Measurements from ENCODE around the gene CCL24.

The CCL24 gene

GRCh38 chr7:75817116-75817515, 3.5 kb upstream of the CCL24 start:
- peak; percentile 89 for DNase-seq (ENCODE audit: low read depth)
- no peak overlapping the region for H3K4me3 ChIP-seq (ENCODE audit: low read depth, low read length)
- TF ChIP-seq POLR2A (IDR thresholded peaks at IDR 0.05; ENCODE audit: extremely low read depth, insufficient read length) (no peak), MYC (IDR thresholded peaks at IDR 0.05; ENCODE audit: low read depth, low read length) (no peak)
- TF ChIP-seq, protein P1, sequence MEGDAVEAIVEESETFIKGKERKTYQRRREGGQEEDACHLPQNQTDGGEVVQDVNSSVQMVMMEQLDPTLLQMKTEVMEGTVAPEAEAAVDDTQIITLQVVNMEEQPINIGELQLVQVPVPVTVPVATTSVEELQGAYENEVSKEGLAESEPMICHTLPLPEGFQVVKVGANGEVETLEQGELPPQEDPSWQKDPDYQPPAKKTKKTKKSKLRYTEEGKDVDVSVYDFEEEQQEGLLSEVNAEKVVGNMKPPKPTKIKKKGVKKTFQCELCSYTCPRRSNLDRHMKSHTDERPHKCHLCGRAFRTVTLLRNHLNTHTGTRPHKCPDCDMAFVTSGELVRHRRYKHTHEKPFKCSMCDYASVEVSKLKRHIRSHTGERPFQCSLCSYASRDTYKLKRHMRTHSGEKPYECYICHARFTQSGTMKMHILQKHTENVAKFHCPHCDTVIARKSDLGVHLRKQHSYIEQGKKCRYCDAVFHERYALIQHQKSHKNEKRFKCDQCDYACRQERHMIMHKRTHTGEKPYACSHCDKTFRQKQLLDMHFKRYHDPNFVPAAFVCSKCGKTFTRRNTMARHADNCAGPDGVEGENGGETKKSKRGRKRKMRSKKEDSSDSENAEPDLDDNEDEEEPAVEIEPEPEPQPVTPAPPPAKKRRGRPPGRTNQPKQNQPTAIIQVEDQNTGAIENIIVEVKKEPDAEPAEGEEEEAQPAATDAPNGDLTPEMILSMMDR (IDR thresholded peaks at IDR 0.05; ENCODE audit: low read depth, low read length) = no peak
- TF ChIP-seq, protein P2, sequence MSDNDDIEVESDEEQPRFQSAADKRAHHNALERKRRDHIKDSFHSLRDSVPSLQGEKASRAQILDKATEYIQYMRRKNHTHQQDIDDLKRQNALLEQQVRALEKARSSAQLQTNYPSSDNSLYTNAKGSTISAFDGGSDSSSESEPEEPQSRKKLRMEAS (IDR thresholded peaks at IDR 0.05; ENCODE audit: low read depth, low read length) = no peak

DNA sequence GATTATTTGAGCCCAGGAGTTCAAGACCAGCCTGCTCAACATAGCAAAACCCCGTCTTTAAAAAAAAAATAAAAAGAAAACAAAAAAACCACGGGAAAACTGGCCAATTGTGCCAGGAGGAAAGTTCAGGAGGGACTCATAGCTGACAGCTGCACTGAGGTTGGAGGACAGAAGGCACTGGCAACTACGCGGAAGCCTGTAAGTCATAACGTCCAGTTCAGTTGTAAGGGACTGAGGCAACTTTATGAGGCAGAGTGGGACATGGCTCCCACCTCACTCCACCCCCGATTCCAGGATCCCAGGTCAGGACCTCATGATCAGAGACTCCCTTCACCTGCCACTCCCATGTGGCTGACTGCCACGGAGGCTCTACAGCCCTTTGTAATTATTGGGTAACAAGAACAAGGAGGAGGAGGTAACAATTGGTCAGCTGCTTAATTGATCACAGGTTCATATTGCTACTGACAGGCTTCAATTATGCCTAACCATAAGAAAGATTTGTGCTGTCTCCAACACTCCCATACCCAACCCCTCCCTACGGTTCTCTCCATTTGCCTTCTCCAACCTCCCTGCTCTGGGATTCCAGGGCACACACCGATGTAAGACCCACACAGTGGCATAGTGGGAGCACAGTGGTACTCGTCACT, 1.9 kb upstream of the CCL24 start:
- no peak for DNase-seq (ENCODE audit: low read depth)
- H3K4me3 ChIP-seq (ENCODE audit: low read depth, low read length) = no peak overlapping the region
- TF ChIP-seq, protein P2 (IDR thresholded peaks at IDR 0.05; ENCODE audit: low read depth, low read length) = no peak
- TF ChIP-seq, protein P1 (IDR thresholded peaks at IDR 0.05; ENCODE audit: low read depth, low read length) = no peak
- TF ChIP-seq POLR2A (IDR thresholded peaks at IDR 0.05; ENCODE audit: extremely low read depth, insufficient read length) (no peak), MYC (IDR thresholded peaks at IDR 0.05; ENCODE audit: low read depth, low read length) (no peak)

GRCh38 chr7:75814407-75814947, 871 bp upstream of the CCL24 start:
- DNase-seq (ENCODE audit: low read depth) = no peak
- TF ChIP-seq MYC (IDR thresholded peaks at IDR 0.05; ENCODE audit: low read depth, low read length) = no peak
- TF ChIP-seq POLR2A (IDR thresholded peaks at IDR 0.05; ENCODE audit: extremely low read depth, insufficient read length) = no peak
- TF ChIP-seq, protein P2 (IDR thresholded peaks at IDR 0.05; ENCODE audit: low read depth, low read length) = no peak
- TF ChIP-seq, protein P1 (IDR thresholded peaks at IDR 0.05; ENCODE audit: low read depth, low read length) = no peak
- H3K4me3 ChIP-seq (ENCODE audit: low read depth, low read length) = no peak overlapping the region

DNA sequence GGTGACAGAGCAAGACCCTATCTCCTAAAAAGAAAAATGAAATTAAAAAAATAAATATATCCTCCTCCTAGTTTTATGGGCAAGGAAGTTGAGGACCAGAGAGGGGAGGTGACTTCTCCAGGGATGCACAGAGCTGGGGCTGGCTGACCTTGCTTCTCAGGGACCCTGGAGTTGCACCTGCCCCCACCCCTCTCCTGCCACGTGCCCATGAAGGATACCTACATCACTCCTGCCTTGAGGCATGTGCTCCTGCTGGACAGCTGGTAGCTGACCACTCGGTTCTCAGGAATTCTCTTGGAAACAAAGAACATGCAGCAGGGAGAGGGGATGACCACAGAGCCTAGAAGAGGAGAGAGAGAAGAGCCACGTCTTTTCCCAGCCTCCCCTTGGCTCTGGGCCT, 522 bp downstream of the CCL24 start:
- no peak for TF ChIP-seq POLR2A (IDR thresholded peaks at IDR 0.05; ENCODE audit: extremely low read depth, insufficient read length)
- TF ChIP-seq, protein P2 (IDR thresholded peaks at IDR 0.05; ENCODE audit: low read depth, low read length) = no peak
- TF ChIP-seq, protein P1 (IDR thresholded peaks at IDR 0.05; ENCODE audit: low read depth, low read length) = no peak
- no peak for TF ChIP-seq MYC (IDR thresholded peaks at IDR 0.05; ENCODE audit: low read depth, low read length)
- no peak for DNase-seq (ENCODE audit: low read depth)
- no peak overlapping the region for H3K4me3 ChIP-seq (ENCODE audit: low read depth, low read length)

- no peak overlapping the region for H3K4me3 ChIP-seq (ENCODE audit: low read depth, low read length)
- no peak for TF ChIP-seq POLR2A (IDR thresholded peaks at IDR 0.05; ENCODE audit: extremely low read depth, insufficient read length)
- TF ChIP-seq, protein P2 (IDR thresholded peaks at IDR 0.05; ENCODE audit: low read depth, low read length) = no peak
- no peak for TF ChIP-seq MYC (IDR thresholded peaks at IDR 0.05; ENCODE audit: low read depth, low read length)
- TF ChIP-seq, protein P1 (IDR thresholded peaks at IDR 0.05; ENCODE audit: low read depth, low read length) = no peak
- DNase-seq (ENCODE audit: low read depth) = no peak
Measured at GRCh38 chr7:75811894-75812678, 1.5 kb downstream of the CCL24 start.

Data from NB4 (cell line).